ENCODE measurements around the gene KCNIP1. TPM values are rescaled to one million over a fixed set of nuclear protein-coding genes. Genes with fewer than 3 reads are reported as not detected.

KCNIP1 gene
- polyA plus RNA-seq, result not detected

GRCh38 chr5:170503990-170504596 is at the start of gene KCNIP1:
KCNIP1 (plus strand) TSS chr5:170504020.
- no peaks in the 10 kb centered on the region for H3K36me3 Mint-ChIP-seq
- DNase-seq, result no peak
- H3K4me1 Mint-ChIP-seq, result no peaks in the 10 kb centered on the region
- no peaks in the 10 kb centered on the region for H3K9me3 Mint-ChIP-seq
- no peak within 1 kb of the TSS for H3K27ac Mint-ChIP-seq
- H3K27me3 Mint-ChIP-seq (ENCODE audit: low read depth in 3 of 3), result peaks cover 5 to 22% (median 17%) of the 10 kb centered on the region in 3 donors
- H3K4me3 Mint-ChIP-seq, result no peak within 1 kb of the TSS

DNA sequence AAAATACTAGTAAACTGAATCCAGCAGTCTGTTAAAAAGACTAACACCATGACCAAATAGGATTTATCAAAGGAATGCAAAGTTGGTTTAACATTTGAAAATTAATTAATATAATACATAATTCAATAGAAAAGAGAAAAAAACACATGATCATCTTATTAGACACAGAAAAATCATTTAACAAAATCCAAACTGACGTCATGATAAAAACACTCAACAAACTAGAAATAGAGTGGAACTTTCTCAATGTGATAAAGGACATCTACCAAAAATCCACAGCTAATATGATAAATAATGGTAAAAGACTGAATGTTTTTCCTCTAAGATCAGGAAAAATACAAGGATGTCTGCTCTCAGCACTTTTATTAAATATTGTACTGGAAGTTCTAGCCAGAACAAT is 40.4 kb upstream of the KCNIP1 start:
- Mint-ChIP-seq H3K4me3 (no peak overlapping the region), H3K9me3 (peaks cover 0 to 2% (median 0%) of the 10 kb centered on the region in 6 donors), H3K36me3 (no peaks in the 10 kb centered on the region), H3K27me3 (ENCODE audit: low read depth in 3 of 3) (peaks cover 6% of the 10 kb centered on the region in 3 donors), H3K27ac (no peak overlapping the region), H3K4me1 (no peaks in the 10 kb centered on the region)
- no peak for DNase-seq

- Mint-ChIP-seq H3K4me1 (no peaks in the 10 kb centered on the region), H3K4me3 (no peak overlapping the region), H3K27me3 (ENCODE audit: low read depth in 3 of 3) (peaks cover 6 to 9% (median 6%) of the 10 kb centered on the region in 3 donors), H3K36me3 (no peaks in the 10 kb centered on the region), H3K9me3 (peaks cover 0 to 2% (median 0%) of the 10 kb centered on the region in 6 donors), H3K27ac (no peak overlapping the region)
- no peak for DNase-seq
Measured at GRCh38 chr5:170464280-170465127, 39.3 kb upstream of the KCNIP1 start.

- H3K27me3 Mint-ChIP-seq (ENCODE audit: low read depth in 3 of 3), result peaks cover 0 to 4% (median 3%) of the 10 kb centered on the region in 3 donors
- H3K36me3 Mint-ChIP-seq, result no peaks in the 10 kb centered on the region
- H3K27ac Mint-ChIP-seq, result no peak overlapping the region
- H3K9me3 Mint-ChIP-seq, result no peaks in the 10 kb centered on the region
- DNase-seq, result no peak
- no peak overlapping the region for H3K4me3 Mint-ChIP-seq
- H3K4me1 Mint-ChIP-seq, result no peaks in the 10 kb centered on the region
Measured at GRCh38 chr5:170466553-170466952, 37.3 kb upstream of the KCNIP1 start.

DNA sequence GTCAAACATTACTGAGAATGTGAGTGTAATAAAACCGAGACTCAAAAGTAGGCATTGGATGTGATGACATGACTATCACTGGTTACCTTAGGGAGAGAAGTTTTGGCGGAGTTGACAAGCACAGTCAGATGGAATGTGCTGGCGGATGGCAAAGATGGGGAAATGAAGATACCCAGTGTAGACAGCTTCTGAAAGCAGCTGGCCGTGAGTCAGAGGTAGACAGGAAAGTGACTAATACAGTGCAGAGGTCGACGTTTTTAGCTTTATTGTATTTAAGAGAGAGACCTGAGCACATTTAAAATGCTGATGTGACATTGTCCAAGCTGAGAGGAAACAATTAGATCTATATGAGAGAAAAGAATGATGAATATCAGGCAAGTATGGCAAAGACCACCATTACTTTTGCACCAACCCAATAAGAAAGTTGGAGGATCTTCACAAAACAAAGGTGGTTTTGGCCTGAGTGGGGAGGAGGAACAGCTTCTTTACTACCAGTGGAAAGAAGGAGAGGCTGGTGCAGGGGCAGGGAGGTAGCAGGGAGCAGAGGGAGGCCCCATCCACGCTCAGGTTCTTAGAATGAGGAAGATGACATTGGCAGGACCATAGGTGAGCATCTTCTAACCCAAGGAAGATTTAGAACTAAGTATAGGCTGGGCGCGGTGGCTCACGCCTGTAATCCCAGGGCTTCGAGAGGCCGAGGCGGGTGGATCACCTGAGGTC is 36.7 kb upstream of the KCNIP1 start:
- DNase-seq, result no peak

DNA sequence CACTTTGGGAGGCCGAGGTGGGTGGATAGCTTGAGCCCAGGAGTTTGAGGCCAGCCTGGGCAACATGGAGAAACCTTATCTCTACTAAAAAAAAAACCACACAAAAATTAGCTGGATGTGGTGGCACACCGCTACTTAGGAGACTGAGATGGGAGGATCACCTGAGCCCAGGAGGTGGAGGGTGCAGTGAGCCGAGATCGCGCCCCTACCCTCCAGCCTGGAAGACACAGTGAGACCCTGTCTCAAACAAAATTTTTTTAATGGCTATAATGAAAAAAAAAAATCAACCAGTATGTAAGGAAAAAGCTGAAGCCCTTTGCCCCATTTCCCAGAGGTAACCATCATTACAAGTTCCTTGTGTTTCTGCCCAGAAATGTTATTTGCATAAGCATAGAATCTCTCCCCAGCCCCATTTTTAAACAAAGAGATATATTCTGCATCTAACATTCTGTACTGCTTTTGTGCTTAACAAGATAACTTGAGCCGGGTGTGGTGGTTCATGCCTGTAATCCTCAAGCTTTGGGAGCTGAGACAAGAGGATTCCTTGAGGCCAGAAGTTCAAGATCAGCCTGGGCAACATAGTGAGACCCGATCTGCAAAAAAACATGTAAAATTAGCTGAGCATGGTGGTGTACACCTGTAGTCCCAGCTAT is 35.1 kb upstream of the KCNIP1 start:
- H3K36me3 Mint-ChIP-seq, result no peaks in the 10 kb centered on the region
- peaks cover 2 to 7% (median 5%) of the 10 kb centered on the region in 3 donors for H3K27me3 Mint-ChIP-seq (ENCODE audit: low read depth in 3 of 3)
- H3K4me1 Mint-ChIP-seq, result no peaks in the 10 kb centered on the region
- H3K9me3 Mint-ChIP-seq, result no peaks in the 10 kb centered on the region
- no peak overlapping the region for H3K27ac Mint-ChIP-seq
- H3K4me3 Mint-ChIP-seq, result no peak overlapping the region
- no peak for DNase-seq

More for the DNA sequence above, 36.7 kb upstream of the KCNIP1 start:
- H3K27ac Mint-ChIP-seq, result no peak overlapping the region
- peaks cover 0 to 4% (median 4%) of the 10 kb centered on the region in 3 donors for H3K27me3 Mint-ChIP-seq (ENCODE audit: low read depth in 3 of 3)
- no peaks in the 10 kb centered on the region for H3K9me3 Mint-ChIP-seq
- no peaks in the 10 kb centered on the region for H3K36me3 Mint-ChIP-seq
- H3K4me3 Mint-ChIP-seq, result no peak overlapping the region
- H3K4me1 Mint-ChIP-seq, result no peaks in the 10 kb centered on the region

- H3K27ac Mint-ChIP-seq, result no peak overlapping the region
- H3K36me3 Mint-ChIP-seq, result no peaks in the 10 kb centered on the region
- H3K4me1 Mint-ChIP-seq, result no peaks in the 10 kb centered on the region
- H3K27me3 Mint-ChIP-seq (ENCODE audit: low read depth in 3 of 3), result peaks cover 2 to 9% (median 7%) of the 10 kb centered on the region in 3 donors
- DNase-seq, result no peak
- H3K4me3 Mint-ChIP-seq, result no peak overlapping the region
- H3K9me3 Mint-ChIP-seq, result peaks cover 0 to 2% (median 0%) of the 10 kb centered on the region in 6 donors
Measured at GRCh38 chr5:170469414-170469813, 34.4 kb upstream of the KCNIP1 start.

- no peaks in the 10 kb centered on the region for H3K36me3 Mint-ChIP-seq
- H3K4me3 Mint-ChIP-seq, result no peak overlapping the region
- H3K27ac Mint-ChIP-seq, result no peak overlapping the region
- no peaks in the 10 kb centered on the region for H3K4me1 Mint-ChIP-seq
- H3K9me3 Mint-ChIP-seq, result peaks cover 0 to 4% (median 0%) of the 10 kb centered on the region in 6 donors
- DNase-seq, result no peak
- H3K27me3 Mint-ChIP-seq (ENCODE audit: low read depth in 3 of 3), result peaks cover 4 to 10% (median 7%) of the 10 kb centered on the region in 3 donors
Measured at GRCh38 chr5:170470275-170470674, 33.5 kb upstream of the KCNIP1 start.

DNA sequence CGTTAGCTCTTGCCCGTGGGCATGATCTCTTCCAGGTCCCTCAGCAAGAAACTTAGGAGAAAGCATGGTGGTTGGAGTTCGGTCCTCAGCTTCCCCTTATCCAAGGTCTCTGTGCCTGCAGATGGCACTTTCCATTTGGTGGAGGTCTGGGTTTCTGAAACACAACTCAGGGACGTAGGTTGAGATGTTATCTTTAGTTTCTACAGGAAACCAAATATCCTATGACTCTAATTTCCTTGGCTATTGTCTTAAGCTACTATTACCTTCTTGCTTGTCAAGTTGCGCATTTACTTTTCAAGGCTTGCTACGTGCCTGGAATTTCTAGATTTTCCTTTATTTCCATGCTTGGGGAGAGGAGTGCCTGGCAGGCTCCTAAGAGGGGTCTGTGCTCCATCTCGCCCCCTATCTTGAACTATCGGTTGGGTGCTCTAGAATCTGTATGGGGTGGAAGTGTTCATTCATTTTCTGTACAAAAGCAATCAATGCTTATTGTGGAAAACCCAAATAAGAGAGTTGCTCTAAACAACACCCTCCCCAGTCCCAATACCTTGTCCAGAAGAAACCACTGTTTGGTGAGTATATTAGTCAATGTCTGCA is 32.9 kb upstream of the KCNIP1 start:
- H3K27me3 Mint-ChIP-seq (ENCODE audit: low read depth in 3 of 3), result peaks cover 4 to 10% (median 7%) of the 10 kb centered on the region in 3 donors
- H3K36me3 Mint-ChIP-seq, result no peaks in the 10 kb centered on the region
- H3K9me3 Mint-ChIP-seq, result peaks cover 0 to 4% (median 0%) of the 10 kb centered on the region in 6 donors
- H3K4me1 Mint-ChIP-seq, result no peaks in the 10 kb centered on the region
- no peak for DNase-seq
- no peak overlapping the region for H3K27ac Mint-ChIP-seq
- no peak overlapping the region for H3K4me3 Mint-ChIP-seq

DNA sequence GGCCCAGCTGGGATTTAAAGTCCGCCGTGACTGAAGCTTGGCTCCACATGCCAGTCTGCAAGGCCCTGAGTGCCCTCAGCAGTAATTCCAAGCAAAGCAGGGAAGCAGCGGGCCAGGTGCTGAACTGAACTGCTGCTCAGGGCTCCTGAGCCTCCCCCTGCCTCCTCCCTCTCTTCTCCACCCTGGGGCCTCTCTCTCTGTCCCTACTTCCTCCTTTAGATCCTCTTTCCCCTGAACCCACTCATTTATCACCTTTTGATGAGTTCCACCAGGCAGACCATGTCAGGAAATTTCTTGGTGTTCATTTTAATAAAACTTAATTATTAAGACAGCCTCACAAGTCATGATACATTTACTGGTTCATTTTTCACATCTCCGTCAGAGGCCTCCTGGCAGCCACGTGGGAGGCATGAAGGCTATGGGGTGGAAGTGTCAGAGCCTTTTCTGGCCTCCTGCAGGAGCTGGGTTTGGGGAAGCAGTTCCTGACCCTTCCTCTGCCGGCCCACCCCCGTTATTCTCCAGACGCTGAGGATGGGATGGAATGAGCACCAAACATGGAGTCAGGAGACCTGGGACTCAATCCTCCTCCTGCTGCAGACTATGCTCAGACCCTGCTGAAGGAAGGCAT is 32.2 kb upstream of the KCNIP1 start:
- Mint-ChIP-seq H3K4me1 (no peaks in the 10 kb centered on the region), H3K4me3 (no peak overlapping the region), H3K27me3 (ENCODE audit: low read depth in 3 of 3) (peaks cover 4 to 10% (median 7%) of the 10 kb centered on the region in 3 donors), H3K27ac (no peak overlapping the region), H3K9me3 (peaks cover 0 to 4% (median 0%) of the 10 kb centered on the region in 6 donors), H3K36me3 (no peaks in the 10 kb centered on the region)
- DNase-seq, result no peak

- no peak overlapping the region for H3K4me3 Mint-ChIP-seq
- H3K36me3 Mint-ChIP-seq, result no peaks in the 10 kb centered on the region
- H3K27ac Mint-ChIP-seq, result no peak overlapping the region
- H3K9me3 Mint-ChIP-seq, result peaks cover 0 to 4% (median 0%) of the 10 kb centered on the region in 6 donors
- no peaks in the 10 kb centered on the region for H3K4me1 Mint-ChIP-seq
- no peak for DNase-seq
- H3K27me3 Mint-ChIP-seq (ENCODE audit: low read depth in 3 of 3), result peaks cover 5 to 10% (median 7%) of the 10 kb centered on the region in 3 donors
Measured at GRCh38 chr5:170473642-170474041, 30.2 kb upstream of the KCNIP1 start.

DNA sequence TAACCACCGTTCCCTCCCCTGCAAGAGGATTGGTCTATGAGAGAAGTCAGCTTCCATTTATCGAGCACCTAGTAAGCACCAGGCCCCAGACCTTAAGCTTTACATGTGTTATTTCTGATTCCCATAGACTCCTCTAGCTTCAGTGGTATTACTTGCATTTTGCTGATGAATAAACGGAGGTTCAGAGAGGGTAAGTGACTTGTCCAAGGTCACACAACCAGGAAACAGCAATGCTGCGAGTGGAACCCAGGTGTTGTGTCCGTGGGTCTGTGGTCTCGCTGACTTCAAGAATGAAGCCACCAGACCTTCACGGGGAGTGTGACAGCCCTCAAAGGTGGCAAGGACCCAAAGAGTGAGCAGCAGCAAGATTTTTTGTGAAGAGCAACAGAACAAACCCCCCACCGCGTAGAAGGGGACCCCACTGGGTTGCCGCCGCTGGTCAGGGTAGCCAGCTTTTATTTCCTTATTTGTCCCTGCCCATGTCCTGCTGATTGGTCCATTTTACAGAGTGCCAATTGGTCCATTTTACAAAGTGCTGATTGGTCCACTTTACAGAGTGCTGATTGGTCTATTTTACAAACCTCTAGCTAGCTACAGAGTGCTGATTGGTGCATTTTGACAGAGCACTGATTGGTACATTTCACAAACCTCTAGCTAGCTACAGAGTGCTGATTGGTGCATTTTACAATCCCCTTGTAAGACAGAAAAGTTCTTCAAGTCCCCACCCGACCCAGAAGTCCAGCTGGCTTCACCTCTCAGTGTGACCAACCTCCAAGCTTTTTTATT is 29.1 kb upstream of the KCNIP1 start:
- no peak overlapping the region for H3K4me3 Mint-ChIP-seq

More for the DNA sequence above, 29.1 kb upstream of the KCNIP1 start:
- no peaks in the 10 kb centered on the region for H3K4me1 Mint-ChIP-seq
- no peaks in the 10 kb centered on the region for H3K36me3 Mint-ChIP-seq
- H3K27me3 Mint-ChIP-seq (ENCODE audit: low read depth in 3 of 3), result peaks cover 2 to 10% (median 5%) of the 10 kb centered on the region in 3 donors
- DNase-seq, result no peak
- H3K27ac Mint-ChIP-seq, result no peak overlapping the region
- peaks cover 0 to 4% (median 0%) of the 10 kb centered on the region in 6 donors for H3K9me3 Mint-ChIP-seq
